Naive B cell (primary cell): Measurements from ENCODE around the gene ERI3. TPM values are rescaled to one million over a fixed set of nuclear protein-coding genes. Genes with fewer than 3 reads are reported as not detected.

Experiments
- ATAC-seq, 2 donors: fragments of 150-1000 bp; cut with Tn5 transposase; 2 replicates each; pipeline ENCODE4 v1.10.0; 2021; ENCODE audit warnings: low read depth in 2 of 2, mild to moderate bottlenecking in 2 of 2, moderate library complexity in 2 of 2
- DNase-seq: peaks from one replicate; pipeline ENCODE4 v3.0.0; 2022
- H3K27ac Mint-ChIP-seq, 6 donors: one replicate each; pipeline ENCODE4 v1.8.0; 2020 to 2022; ENCODE audit warnings: mild to moderate bottlenecking in 6 of 6, mixed read lengths in 6 of 6, moderate library complexity in 5 of 6, inconsistent platforms in 2 of 6
- H3K27me3 Mint-ChIP-seq, 3 donors: one replicate each; pipeline ENCODE4 v1.8.0; 2021 to 2022; ENCODE audit warnings: mixed read lengths in 3 of 3, mild to moderate bottlenecking in 1 of 3
- H3K36me3 Mint-ChIP-seq, 2 donors: one replicate each; pipeline ENCODE4 v1.8.0; 2020 to 2022; ENCODE audit warnings: mixed read lengths in 2 of 2, inconsistent platforms in 1 of 2, mild to moderate bottlenecking in 1 of 2
- H3K4me1 Mint-ChIP-seq, 3 donors: one replicate each; pipeline ENCODE4 v1.8.0; 2020 to 2022; ENCODE audit warnings: mixed read lengths in 3 of 3, inconsistent platforms in 1 of 3, mild to moderate bottlenecking in 1 of 3, moderate library complexity in 1 of 3
- H3K4me3 Mint-ChIP-seq, 8 donors: one replicate each; pipeline ENCODE4 v1.8.0; 2020 to 2022; ENCODE audit warnings: mild to moderate bottlenecking in 8 of 8, mixed read lengths in 8 of 8, moderate library complexity in 8 of 8, inconsistent platforms in 2 of 8
- H3K9me3 Mint-ChIP-seq, 7 donors: one replicate each; pipeline ENCODE4 v1.8.0; 2020 to 2022; ENCODE audit warnings: mixed read lengths in 7 of 7, mild to moderate bottlenecking in 5 of 7, inconsistent platforms in 2 of 7, moderate library complexity in 1 of 7
- polyA plus RNA-seq, 6 donors: library from polyadenylated mRNA; unstranded; fragments of 300-500 nt; fragmentation: Illumina TruSeq; gene quantifications; one replicate each; pipeline ENCODE4 v1.2.3, GENCODE V29; 2021; ENCODE audit warnings: low read depth in 6 of 6

The ERI3 gene
- polyA plus RNA-seq, 6 donors from 2014 or later = 42.3 to 69.2 (median 47.9) TPM

DNA sequence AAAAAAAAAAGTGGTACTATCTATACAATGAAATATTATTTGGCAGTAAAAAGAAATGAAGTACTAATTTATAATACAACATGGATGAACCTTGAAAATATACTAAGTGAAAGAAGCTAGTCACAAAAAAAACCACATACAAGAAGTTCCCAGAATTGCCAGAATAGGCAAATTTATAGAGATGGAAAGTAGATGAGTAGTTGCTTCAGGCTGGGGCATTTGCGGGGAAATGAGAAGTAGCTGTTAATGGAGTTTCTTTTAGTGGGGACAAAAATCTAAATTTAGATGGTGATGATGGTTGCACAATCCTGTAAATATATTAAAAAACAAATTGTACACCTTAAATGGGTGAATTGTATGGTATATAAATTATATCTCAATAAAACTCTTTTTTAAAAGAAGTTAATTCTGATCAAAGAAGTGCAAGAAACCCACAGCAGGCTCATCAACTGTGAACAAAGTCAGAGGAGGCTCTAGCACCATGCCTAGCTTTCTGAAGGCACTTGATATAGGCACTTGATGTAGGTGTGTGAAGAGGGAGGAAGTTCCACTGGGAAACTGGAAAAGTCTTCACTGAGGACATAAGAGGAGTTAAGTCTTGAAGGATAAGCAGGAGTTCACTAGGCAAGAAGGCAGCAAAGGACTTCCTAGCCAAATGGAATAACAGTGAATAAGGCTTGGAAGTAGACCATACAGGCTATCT, 89.2 kb downstream of the ERI3 start:
- no peak overlapping the region for H3K4me3 Mint-ChIP-seq
- peaks cover 0 to 14% of the 10 kb centered on the region in 2 donors for H3K36me3 Mint-ChIP-seq
- no peak for ATAC-seq
- H3K27me3 Mint-ChIP-seq = no peaks in the 10 kb centered on the region
- DNase-seq = no peak
- no peaks in the 10 kb centered on the region for H3K9me3 Mint-ChIP-seq
- H3K27ac Mint-ChIP-seq = no peak overlapping the region
- peaks cover 12 to 21% (median 17%) of the 10 kb centered on the region in 3 donors for H3K4me1 Mint-ChIP-seq

DNA sequence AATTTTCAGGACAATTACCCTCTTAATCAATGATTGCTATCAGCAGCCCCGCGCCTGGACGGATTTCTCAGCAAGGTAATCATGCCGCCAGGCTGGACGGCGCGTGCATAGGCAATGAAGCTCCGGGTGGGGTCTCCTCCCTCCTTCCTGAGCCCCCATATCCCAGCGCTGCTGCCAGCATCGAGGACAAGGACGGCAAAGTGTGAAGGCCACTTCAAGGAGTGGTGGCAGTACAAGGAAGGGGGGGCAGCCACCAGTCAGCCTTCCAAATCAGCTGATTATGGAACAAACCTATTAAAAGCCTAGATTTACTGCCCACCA, 90.6 kb downstream of the ERI3 start:
- Mint-ChIP-seq H3K27me3 (no peaks in the 10 kb centered on the region), H3K27ac (peak overlapping the region in 1 of 6 donors; percentile 56), H3K9me3 (no peaks in the 10 kb centered on the region), H3K4me3 (no peak overlapping the region), H3K4me1 (peaks cover 12 to 24% (median 21%) of the 10 kb centered on the region in 3 donors), H3K36me3 (peaks cover 0 to 14% of the 10 kb centered on the region in 2 donors)
- ATAC-seq (no peak), DNase-seq (no peak)

DNA sequence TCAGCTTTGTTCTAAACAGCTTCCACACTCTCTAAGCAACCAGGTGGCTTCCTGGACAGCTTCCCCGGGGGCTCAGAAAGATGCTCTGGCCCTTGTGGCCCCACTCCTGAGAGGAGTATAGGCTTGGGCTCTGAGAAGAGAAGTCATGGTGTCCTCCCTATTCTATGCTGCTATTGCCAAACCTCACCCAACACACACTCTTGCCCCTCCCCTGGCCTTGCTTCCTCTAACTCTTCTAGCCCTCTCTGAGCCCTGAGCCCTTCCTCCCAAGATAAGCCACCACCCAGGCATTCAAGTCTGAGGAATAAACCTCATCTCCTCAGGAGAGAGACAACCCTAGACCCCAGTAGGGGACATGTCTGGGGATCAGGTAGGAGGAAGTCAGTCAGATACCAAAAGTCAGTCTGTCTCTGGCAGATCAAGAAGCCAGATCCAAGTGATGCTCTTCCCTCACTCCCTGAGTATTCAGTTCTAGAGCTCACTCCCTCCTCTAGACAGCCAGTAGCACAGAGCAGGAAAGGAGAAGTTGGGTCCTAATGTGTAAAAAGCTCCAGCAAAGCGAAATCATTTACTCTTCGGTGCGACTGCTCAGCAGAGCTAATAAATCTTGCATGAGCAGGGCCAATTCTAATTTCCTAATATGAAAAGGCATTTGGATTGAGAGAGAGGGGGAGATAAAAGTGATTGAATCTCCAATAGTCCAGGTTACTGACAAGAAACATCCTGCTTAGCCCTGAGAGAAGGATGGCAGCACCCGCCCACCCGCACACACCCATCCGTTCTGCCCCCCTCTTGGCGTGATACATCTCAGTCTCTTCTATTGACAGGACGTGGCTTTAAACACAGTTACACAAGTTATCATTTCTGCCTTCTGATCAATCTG, 91.2 kb downstream of the ERI3 start:
- peak overlapping the region in 2 of 6 donors; percentile 13 to 56 for H3K27ac Mint-ChIP-seq
- peaks cover 12 to 24% (median 21%) of the 10 kb centered on the region in 3 donors for H3K4me1 Mint-ChIP-seq
- H3K9me3 Mint-ChIP-seq = no peaks in the 10 kb centered on the region
- no peaks in the 10 kb centered on the region for H3K27me3 Mint-ChIP-seq
- ATAC-seq = no peak
- no peak overlapping the region for H3K4me3 Mint-ChIP-seq
- H3K36me3 Mint-ChIP-seq = peaks cover 0 to 14% of the 10 kb centered on the region in 2 donors
- no peak for DNase-seq

DNA sequence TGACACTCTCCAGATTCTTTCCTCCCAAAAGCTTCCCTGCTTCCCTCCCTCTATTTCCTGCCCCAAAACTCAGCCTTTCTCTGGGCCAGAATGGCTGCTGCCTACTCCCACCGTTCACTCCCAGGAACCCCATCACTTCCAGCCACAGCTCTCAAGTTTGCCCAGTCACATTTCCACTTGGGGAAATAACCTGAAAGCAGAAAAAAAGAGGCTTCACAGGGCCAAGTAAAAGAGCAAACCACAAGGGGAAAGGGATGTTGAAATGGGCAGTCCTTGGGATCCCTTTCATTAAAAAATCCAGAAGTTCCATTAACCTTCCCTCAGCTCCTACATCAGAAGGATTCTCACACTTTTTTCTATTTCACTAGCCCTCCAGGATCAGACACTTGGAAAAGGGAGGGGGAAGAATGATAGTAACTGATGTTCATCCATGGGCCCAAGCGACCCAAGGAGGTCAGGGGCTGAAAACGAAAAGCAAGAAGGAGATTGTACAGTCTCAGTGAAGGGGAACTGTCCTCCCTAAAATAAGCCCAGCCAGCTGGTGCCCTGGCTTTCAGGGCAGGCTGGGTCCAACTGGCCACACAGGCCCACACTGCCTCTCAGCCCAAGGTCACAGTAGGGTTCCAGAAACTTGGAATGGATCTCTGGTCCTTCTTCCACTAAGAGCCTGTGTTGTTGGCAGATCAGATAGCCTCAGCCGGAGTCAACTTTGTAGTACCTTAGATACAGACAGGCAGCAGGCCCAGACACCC, 92.1 kb downstream of the ERI3 start:
- peaks cover 4 to 14% of the 10 kb centered on the region in 2 donors for H3K36me3 Mint-ChIP-seq
- H3K27me3 Mint-ChIP-seq = no peaks in the 10 kb centered on the region
- ATAC-seq (no peak), DNase-seq (no peak)
- no peaks in the 10 kb centered on the region for H3K9me3 Mint-ChIP-seq
- no peak overlapping the region for H3K4me3 Mint-ChIP-seq
- H3K4me1 Mint-ChIP-seq = peaks cover 9 to 28% (median 21%) of the 10 kb centered on the region in 3 donors
- H3K27ac Mint-ChIP-seq = peak overlapping the region in 3 of 6 donors; percentile 13 to 27 (median 25)

DNA sequence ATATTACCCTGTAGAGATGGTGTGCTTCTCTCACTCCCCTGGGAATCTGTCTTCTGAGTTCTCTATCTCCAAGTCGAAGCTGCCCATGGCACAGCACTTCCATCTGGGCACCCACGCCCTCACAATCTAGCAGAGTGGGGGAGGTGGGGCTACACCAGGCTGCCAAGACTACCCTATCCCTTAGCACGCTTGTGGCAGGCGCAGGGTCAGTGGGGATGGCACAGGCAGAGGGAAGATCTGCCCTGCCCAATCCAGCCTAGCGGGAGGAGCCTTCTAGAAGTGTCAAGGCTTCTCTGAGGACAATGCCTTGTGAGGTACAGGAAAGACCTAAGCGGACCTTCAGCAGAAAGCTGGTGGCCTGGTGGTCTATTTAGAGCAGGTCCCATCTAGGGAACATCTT, 92.6 kb downstream of the ERI3 start:
- no peak overlapping the region for H3K4me3 Mint-ChIP-seq
- ATAC-seq = no peak

DNA sequence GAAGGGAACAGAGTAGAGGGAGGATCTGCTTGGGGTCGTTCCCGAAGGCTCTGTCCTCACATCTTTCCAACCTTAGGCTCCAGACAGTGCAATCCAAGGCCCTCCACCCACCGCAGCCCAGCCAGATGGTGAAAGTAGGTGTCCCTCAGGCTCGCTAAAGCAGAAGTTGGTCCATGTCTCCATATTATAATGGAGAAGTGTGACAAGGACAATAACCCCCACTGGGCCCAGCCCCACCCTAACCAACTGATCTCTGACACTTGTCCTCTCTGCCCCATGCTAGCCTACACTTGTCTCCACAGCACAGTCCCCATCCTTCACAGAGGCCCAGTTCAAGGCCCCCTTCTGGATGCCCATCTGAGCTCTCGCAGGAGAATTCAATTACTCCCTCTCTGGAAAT, 93.1 kb downstream of the ERI3 start:
- Mint-ChIP-seq H3K27ac (no peak overlapping the region), H3K4me1 (peaks cover 9 to 26% (median 21%) of the 10 kb centered on the region in 3 donors), H3K9me3 (no peaks in the 10 kb centered on the region), H3K36me3 (peaks cover 4 to 14% of the 10 kb centered on the region in 2 donors), H3K4me3 (no peak overlapping the region), H3K27me3 (no peaks in the 10 kb centered on the region)
- DNase-seq (no peak), ATAC-seq (no peak)

More for the DNA sequence above, 92.6 kb downstream of the ERI3 start:
- Mint-ChIP-seq H3K27me3 (no peaks in the 10 kb centered on the region), H3K27ac (peak overlapping the region in 1 of 6 donors; percentile 27), H3K9me3 (no peaks in the 10 kb centered on the region), H3K4me1 (peaks cover 9 to 28% (median 21%) of the 10 kb centered on the region in 3 donors), H3K36me3 (peaks cover 4 to 14% of the 10 kb centered on the region in 2 donors)
- DNase-seq = no peak

DNA sequence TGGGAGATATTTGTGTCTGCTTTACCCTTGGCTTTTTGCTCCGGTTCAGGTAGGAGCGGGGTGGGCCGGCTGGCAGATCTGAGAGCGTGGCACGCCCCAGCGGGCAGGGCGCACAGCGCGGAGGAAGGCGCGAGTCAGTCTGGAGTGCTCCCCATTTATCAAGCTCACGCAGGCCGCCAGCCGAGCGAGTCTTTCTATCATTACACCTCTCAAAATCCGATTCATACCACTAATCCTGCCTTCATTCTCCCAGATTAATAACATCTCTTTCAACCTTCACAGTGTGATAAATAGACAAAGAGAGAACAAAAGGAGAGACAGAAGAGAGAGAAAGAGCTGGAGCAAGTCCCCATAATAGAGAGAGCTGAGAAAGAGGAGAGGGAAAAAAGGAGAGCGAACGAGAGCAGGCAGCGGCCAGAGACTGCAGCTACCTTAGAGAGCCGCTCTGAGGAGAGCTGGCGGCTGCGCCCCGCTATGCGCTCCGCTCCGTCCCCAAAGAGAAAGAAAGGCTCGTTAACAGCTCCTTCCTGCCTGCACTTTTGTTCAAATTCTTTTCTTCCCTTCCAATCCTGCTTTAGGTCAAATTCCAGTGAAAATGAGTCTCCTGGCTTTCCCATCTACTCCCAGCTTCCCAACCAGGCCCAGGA, 93.8 kb downstream of the ERI3 start:
- peaks cover 4 to 14% of the 10 kb centered on the region in 2 donors for H3K36me3 Mint-ChIP-seq
- H3K27me3 Mint-ChIP-seq = no peaks in the 10 kb centered on the region
- no peaks in the 10 kb centered on the region for H3K9me3 Mint-ChIP-seq
- DNase-seq = no peak
- no peak for ATAC-seq
- H3K4me3 Mint-ChIP-seq = no peak overlapping the region
- peaks cover 9 to 23% (median 21%) of the 10 kb centered on the region in 3 donors for H3K4me1 Mint-ChIP-seq
- H3K27ac Mint-ChIP-seq = no peak overlapping the region

DNA sequence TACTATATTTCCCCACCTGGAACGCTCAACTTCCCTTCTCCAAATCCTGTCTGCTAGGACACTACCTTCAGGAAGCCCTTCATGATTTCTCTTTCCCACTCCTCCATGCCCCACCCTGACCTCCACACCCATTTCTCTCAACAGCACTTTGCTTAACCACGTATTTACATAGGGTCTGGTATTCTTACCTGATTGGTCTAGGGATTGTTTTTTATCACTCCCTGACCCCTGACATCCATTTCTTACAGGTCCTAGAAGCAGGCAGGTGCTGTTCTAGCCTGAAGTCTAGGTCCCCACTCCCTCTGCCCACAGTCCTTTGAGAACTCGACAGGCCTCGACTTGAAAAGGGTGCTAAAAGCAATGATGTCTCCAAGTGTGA, 94.3 kb downstream of the ERI3 start:
- DNase-seq (no peak), ATAC-seq (no peak)
- Mint-ChIP-seq H3K9me3 (no peaks in the 10 kb centered on the region), H3K27ac (no peak overlapping the region), H3K4me1 (peaks cover 9 to 23% (median 21%) of the 10 kb centered on the region in 3 donors), H3K36me3 (peaks cover 4 to 14% of the 10 kb centered on the region in 2 donors), H3K27me3 (no peaks in the 10 kb centered on the region), H3K4me3 (no peak overlapping the region)

DNA sequence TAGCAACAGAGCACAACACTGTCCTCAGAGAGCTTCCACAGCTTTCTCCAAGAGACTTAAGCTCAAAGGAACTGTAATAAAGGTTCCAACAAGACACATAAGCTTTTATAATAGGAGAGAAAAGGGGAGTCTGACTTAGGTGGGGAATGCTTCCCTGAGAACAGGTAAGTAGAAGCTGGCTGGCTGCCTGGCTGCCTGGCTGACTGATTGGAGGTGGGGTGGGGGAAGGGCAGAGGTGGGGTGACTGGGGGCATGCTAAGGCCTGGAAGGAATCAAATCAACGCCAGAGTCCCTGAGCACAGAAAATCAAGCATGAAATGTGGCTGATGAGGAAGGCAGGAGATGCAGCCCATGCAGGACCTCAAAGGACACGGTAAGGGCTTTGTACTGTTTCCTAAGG, 96.0 kb downstream of the ERI3 start:
- DNase-seq (no peak), ATAC-seq (no peak)
- H3K27me3 Mint-ChIP-seq = no peaks in the 10 kb centered on the region
- H3K9me3 Mint-ChIP-seq = no peaks in the 10 kb centered on the region
- H3K36me3 Mint-ChIP-seq = peaks cover 4 to 14% of the 10 kb centered on the region in 2 donors
- H3K4me3 Mint-ChIP-seq = no peak overlapping the region
- H3K27ac Mint-ChIP-seq = no peak overlapping the region
- peaks cover 9 to 21% (median 16%) of the 10 kb centered on the region in 3 donors for H3K4me1 Mint-ChIP-seq

DNA sequence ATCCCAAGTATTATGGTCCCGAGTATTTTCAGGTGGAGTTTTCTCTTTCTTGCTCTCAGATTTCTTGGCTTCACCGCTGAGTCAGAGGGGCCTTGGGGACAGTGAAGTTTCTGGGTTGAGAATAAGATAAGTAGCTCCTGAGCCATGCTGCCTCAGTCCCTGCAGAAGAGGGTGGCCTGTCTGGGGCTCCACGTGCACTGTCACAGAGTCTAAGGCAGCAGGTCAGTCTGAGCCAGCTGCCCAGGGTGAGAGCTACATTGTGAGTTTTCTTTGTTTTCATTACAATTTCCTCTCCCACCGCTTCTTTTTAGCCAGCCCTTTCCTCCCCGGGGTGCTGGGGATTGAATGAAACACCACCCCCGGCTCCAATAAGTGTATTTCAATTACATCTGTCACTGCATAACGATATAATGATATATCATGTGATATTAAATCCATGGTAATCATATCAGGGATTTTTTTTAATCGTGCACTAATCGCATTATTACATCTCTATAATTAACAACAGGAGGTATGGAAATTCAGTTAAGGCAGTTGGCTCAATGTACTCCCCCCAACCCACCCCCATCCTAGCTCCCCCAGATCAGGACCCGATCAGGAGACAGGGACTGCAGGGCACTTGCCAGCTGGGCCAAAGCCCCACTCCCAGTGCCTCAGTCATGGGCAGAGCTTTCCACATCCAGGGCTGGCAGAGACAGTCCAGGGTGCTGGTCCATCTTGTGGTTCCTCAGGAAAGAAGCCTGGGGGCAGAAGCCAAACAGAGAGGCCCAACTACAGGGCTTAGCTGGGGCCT, 98.1 kb downstream of the ERI3 start:
- no peak overlapping the region for H3K27ac Mint-ChIP-seq
- no peak overlapping the region for H3K4me3 Mint-ChIP-seq
- DNase-seq (no peak), ATAC-seq (no peak)
- H3K9me3 Mint-ChIP-seq = no peaks in the 10 kb centered on the region
- peaks cover 4 to 10% of the 10 kb centered on the region in 2 donors for H3K36me3 Mint-ChIP-seq
- H3K4me1 Mint-ChIP-seq = peaks cover 0 to 15% (median 12%) of the 10 kb centered on the region in 3 donors
- H3K27me3 Mint-ChIP-seq = no peaks in the 10 kb centered on the region

DNA sequence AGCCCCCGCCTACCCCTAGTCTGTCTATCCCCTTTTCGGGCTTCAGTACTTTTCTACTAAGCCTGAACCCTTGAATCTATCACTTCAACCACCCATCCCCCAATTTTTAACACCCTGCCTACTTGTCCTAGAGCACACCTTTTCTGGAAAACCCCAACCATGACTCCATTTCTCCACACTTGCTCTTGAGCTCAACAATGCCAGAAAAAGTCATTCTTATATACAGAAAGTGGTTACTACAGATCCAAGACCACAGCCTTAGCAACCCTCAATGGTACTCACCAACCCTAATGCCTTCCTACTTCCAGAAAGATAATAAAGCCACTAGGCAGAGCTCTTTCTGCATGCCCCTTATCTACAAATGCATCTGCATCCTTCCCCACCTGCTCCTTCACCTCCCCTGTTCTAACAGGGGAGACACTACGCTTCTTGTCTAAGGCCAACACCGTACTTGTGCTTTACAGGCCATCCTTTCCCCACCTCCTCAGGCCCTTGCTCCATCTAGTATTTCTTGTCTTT, 100.6 kb downstream of the ERI3 start:
- Mint-ChIP-seq H3K4me1 (peaks cover 0 to 3% (median 0%) of the 10 kb centered on the region in 3 donors), H3K9me3 (no peaks in the 10 kb centered on the region), H3K27me3 (no peaks in the 10 kb centered on the region), H3K27ac (no peak overlapping the region), H3K4me3 (no peak overlapping the region), H3K36me3 (peaks cover 4 to 7% of the 10 kb centered on the region in 2 donors)
- DNase-seq = no peak
- no peak for ATAC-seq

DNA sequence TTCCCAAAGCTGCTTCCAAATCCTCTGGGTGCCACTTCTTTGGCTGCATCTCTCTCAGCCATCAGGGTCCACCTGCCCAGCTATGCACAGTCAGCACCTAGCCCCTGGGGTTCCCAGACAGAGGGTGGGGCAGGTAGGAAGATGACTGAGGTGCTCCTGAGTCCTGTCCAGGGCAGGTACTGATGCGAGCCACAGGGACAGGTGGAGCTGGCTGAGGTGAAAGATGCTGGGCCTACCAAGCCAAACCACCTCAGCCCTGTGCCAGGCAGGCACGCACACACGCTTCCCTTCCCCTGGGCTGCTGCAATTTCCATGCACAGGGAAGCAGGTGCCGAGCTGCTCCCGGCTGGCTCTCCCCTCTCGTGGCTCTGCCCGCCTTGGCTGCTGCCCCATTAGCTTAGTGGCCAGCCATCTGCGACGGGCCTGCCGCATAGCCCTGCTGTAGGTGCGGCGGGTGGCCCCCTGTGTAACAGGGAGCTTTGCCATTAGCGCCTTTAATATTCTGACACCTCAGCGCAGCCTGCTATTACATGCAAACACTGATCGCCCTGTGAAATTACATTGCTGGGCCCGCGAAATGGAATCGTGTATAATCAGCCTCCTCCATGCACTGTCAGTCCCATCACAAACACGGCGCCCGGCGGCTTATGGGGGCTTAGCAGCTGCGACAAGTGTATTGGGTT, 102.9 kb downstream of the ERI3 start:
- Mint-ChIP-seq H3K27ac (no peak overlapping the region), H3K4me3 (no peak overlapping the region), H3K4me1 (peaks cover 0 to 10% (median 0%) of the 10 kb centered on the region in 3 donors), H3K27me3 (no peaks in the 10 kb centered on the region), H3K9me3 (no peaks in the 10 kb centered on the region), H3K36me3 (peaks cover 0 to 7% of the 10 kb centered on the region in 2 donors)
- ATAC-seq (no peak), DNase-seq (no peak)
